Activated CD8-positive, alpha-beta memory T cell treated with anti-CD3 and anti-CD28 coated beads, Interleukin-2, amount 50 U/mL, for 24 hours (primary cell): ENCODE results near the gene MGAT1.

ENCODE experiments used
- DNase-seq: peaks from one replicate; pipeline ENCODE4 v3.0.0-alpha.2; 2020; ENCODE audit errors: extremely low read depth

Gene MGAT1

DNA sequence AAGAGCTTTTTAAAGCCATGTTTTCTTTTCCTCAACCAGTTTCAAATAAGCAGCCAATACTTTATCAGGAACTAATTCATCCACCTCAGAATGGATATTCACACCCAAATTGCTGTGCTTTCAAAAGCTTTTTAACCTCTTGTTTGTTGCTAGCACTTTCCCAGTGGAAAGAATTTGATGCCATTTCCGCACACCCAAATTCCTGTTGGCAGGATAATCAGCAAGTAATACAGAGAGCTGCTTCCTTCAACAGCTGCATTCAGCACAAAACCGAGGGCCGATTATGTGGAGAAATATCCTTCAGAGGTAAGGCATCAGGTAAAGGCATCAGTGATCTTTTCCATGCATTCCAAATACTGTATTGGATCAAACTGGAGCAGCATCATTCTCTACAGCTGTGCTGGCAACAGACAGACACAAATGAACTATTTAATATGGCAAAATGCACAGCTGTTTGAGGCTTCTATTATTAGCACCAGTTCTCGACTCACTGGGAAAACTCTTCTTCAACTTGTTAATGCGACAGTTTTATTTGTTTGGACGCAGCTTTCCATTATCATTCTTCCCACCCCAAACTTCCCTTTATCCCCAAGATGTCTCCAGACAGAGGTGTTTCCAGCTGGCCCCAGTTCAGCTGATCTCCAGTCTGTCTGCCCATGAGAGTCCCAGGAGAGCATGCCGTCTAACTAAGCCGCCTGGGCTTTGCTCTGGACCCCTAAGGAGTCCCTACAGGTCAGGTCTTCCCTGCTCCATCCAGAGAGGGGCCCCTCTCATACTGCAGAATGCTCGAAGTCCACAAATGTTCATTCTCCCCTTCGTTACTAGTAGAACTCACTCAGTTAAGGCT is 22.2 kb upstream of the MGAT1 start:
- DNase-seq = no peak

GRCh38 chr5:180823940-180824629 is 21.5 kb upstream of the MGAT1 start:
- DNase-seq = no peak

GRCh38 chr5:180823346-180823745 is 20.7 kb upstream of the MGAT1 start:
- no peak for DNase-seq

DNA sequence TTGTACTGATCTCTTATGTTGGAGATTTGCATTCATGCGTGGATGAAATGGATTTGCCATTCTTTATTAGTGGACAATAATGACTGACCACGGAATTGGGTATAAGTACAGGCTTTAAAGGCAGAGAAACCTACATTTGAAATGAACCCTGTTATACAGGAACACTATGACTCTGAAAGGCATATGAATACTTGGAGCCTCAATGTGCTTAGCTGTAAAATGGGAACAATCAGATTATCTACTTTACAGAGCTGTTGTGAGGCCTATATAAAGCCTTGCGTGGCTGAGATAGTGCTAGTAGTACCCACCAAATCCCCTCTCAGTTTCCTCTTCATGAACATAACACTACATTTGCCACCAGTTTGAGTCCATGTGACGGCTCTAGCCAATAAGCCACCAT is 18.9 kb upstream of the MGAT1 start:
- no peak for DNase-seq

GRCh38 chr5:180820788-180821321 is 18.2 kb upstream of the MGAT1 start:
- no peak for DNase-seq

- DNase-seq = no peak
Measured at GRCh38 chr5:180818677-180819341, 16.2 kb upstream of the MGAT1 start.

GRCh38 chr5:180817893-180818674 is 15.5 kb upstream of the MGAT1 start:
- DNase-seq = no peak

GRCh38 chr5:180816608-180817534 is 14.3 kb upstream of the MGAT1 start:
- DNase-seq = no peak

DNA sequence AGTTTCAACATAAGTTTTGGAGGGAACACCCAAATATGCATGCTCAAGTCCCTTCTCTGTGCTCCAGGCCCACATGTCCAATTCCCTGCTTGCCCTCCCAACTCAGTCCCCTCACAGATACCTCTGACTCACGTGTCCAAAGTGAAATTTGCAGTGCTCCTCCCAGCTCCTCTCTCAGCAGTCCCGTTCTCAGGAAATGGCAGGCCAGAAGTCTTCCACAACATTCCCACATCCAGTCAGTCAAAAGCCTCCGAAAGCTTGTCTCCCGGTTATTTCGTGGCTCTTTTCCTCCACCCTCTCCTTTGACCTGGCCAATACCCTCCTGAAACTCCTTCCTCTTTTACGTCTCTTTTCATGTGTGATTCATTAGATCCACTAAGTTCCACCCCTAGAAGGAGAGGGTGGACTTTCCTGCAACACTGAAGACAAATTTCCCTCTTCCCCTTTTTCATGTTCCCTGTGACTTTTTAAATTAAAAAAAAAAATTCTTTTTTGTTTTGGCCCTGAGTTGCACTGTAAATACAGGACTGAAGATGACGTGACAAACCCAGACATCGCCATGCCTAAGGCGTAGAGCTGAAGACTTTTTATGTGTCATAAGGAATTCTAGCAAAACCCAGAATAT is 12.8 kb upstream of the MGAT1 start:
- no peak for DNase-seq

GRCh38 chr5:180813420-180813819 is 10.8 kb upstream of the MGAT1 start:
- no peak for DNase-seq

- no peak for DNase-seq
Measured at GRCh38 chr5:180811623-180812124, 9.1 kb upstream of the MGAT1 start.

GRCh38 chr5:180810959-180811622 is 8.5 kb upstream of the MGAT1 start:
- no peak for DNase-seq

DNA sequence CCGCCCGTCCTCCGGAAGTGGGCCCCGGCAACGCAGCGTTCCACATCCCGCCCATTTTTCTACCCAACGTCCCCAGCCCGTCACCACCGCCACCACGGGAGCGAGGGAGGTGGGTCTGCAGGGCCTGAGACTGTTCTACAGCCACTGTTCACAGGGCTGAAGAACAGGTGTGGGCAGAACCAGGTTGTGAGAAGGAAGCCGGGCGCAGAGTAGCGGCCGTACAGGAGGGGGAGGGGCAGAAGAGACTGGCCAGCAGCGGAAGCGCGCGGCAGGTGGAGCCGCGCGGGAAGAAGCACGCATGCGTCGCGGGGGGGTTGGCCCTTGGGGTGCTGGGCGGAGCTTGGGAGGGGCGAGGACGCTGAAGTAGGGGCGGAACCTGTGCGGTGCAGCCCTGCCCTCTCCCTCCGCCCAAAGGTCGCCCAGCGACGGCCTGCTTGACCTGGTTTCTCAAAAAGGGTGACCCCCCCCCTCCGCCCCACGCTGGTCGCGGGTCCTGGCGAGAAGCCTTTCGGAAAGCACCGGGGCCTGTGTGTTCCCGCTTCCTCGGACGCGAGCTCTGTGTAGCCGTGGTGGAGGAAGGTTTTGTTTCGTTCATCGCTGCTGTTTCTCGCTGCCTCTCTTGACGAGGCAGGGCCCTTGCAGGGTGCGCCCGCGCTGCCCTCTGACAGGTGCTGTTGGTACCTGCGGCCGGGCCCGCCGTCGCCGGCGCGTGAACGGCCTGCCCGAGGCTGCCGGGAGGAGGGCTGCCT is 7.8 kb upstream of the MGAT1 start:
- peak; percentile 85 for DNase-seq

GRCh38 chr5:180809403-180810209 is 7.0 kb upstream of the MGAT1 start:
- DNase-seq = peak; percentile 68

GRCh38 chr5:180808461-180809000 is 5.9 kb upstream of the MGAT1 start:
- no peak for DNase-seq

DNA sequence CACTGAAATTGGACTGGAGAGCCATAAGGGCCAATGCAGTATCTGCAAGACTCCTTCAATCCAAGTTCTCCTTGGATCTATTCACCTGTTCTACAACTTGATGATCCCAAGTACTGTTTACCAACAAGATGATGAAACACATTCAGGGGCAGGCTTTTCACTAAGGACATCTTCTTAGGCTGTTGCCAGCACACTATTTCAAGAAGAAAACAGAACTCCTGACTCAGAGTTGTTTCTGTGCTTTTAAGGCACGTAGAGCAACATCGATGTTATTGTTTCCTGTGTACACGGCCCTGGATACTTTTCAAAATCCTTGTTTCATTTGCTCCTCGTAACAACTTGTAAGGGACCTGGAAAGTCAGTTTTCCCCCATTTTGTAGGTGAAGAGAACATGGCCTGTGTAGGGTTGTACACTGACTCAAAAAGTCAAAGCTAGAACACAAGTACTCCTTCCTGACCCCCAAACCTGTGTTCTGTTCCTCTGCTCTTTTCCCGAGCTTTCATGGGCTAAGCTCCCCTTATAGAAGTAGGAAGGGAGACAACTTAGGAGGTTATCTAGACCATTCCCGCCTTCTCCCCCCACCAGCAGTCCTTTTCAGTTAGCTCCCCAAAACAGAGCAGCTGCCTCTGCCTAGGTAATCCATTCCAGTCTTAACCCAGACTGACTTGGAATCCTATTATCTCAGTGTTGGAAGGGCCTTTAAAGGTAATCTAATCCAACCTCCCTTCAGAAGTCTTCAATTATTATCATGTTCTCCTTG is 5.2 kb upstream of the MGAT1 start:
- no peak for DNase-seq

- no peak for DNase-seq
Measured at GRCh38 chr5:180807046-180807445, 4.4 kb upstream of the MGAT1 start.
